HG03460 (cell line): ENCODE data around the gene GNG8.
"Not testable (repeated sequence)": the region's sequence is repeated elsewhere in the genome, so short reads cannot be mapped to it uniquely, and the experiment has no call there.

Experiments
- ATAC-seq: cut with Tn5 transposase; IDR thresholded peaks from one replicate; pipeline ENCODE4 v1.9.1; 2021; ENCODE audit not compliant: unreplicated experiment

The GNG8 gene

GRCh38 chr19:46648060-46648960 is 12.3 kb upstream of the GNG8 start:
- ATAC-seq = no peak

DNA sequence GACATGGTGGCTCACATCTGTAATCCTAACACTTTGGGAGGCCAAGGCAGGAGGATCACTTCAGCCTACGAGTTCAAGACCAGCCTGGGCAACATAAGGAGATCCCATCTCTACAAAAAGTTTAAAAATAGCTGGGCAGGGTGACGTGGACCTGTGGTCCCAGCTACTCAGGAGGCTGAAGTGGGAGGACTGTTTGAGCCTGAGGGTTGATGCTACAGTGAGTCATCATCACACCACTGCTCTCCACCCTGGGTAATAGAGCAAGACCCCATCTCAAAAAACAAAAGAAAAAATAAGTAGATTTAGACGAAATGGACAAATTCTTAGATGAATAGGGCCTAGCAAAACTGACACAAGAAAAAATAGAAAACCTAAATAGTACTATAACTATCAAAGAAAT is 10.4 kb upstream of the GNG8 start:
- no peak for ATAC-seq

GRCh38 chr19:46644720-46645119 is 8.7 kb upstream of the GNG8 start:
- ATAC-seq = no peak

DNA sequence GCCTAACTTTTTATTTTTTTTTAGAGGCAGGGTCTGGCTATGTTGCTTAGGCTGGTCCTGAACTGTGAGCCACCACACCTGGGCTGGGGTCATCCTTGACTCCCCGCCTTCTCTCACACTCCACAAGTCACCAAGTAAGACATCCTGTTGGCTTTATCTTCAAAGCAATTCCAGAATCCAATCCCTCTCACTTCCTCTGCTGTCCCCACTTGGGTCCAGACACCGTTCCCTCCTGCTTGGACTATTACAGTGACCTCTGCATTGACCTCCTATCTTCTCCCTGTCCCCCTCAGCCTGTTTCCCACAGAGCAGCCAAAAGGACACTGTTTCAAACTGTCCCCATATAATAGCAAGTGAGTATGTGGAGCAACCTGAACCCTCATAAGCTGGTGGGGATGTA is 4.7 kb upstream of the GNG8 start:
- no peak for ATAC-seq

DNA sequence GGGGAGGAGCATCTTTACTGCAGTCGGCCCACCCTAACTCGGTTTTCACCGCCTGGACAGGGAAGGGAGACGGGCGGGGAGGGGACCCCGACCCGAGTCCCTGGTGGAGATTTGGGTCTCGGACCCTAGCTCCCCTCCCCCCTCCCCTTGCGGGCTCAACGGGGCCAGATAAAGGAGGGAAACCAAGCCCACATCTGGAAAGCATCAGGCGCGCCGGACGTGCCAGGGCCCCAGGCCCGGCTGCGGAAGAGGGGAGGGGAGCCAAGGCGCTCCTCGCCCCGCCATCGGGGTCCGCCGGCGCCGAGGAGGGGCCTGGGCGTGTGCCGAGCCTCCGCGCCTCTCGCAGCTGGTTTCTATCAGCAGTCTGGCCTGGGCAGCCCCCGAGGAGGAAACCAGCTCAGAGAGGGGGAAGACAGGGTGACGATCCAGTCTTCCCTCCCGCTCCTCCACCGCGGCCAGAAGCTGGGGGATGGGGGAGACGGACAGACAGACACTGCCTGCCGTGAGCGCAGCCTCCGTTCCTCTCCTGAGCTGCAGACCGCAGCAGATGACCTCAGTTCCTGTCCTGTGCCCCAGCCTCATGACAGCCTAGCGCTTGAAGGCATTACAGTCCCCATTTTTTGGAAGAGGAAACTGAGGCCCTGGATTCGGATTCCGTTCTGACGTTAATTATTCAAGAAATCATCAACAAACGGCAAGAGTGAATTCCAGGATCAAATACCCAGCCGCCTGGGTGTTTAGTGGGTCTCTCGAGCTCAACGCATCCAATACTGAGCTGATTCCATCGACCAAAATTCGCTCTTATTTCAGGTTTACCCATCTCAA is 3.6 kb upstream of the GNG8 start:
- no peak for ATAC-seq

DNA sequence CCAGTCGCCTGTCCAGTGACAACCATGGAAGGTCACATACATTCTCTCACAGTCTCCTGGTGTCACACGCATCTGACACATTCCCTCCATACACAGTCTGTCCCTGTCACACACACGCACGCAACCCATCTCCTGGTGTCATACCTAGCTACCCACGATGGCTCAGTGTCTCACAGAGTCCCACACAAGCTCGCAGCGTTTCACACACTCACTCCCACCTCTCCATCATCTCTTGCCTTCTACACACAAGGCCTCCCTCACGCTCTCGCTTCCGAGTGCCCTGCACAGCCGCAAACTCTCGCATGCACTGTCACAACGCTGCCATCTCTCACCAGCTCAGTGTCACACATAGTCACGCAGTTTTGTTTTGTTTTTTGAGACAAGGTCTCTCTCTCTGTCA is 1.2 kb upstream of the GNG8 start:
- ATAC-seq = no peak

DNA sequence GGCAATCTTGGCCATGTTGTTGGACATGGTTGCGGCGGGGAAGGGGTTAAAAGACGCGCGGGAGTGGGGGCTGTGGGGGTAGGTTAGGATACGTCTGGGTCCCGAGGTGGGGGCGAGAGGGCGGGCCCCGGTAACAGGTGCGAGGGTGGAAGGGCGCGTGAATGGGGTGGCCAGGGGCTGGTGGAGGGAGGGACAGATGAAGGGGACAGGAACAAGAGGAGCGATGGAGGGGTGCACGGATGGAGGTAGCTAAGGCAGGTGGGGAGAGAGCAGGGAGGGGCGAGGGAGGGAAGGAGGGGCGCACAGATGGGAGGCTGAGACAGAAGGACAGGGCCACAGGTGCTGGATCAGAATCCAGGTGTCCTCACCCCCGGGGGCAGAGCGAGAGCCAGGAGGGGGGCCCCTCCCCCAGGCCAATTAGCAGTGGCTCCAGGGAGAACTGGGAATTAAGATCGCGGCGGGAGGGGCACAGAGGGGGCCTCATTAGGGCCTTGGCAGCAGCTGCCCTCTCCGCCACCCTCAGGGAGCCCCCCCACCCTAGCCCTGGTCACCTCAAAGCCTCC is 1.3 kb downstream of the GNG8 start:
- ATAC-seq = no peak

GRCh38 chr19:46634045-46634655 is 1.9 kb downstream of the GNG8 start:
- ATAC-seq = peak; percentile 53

DNA sequence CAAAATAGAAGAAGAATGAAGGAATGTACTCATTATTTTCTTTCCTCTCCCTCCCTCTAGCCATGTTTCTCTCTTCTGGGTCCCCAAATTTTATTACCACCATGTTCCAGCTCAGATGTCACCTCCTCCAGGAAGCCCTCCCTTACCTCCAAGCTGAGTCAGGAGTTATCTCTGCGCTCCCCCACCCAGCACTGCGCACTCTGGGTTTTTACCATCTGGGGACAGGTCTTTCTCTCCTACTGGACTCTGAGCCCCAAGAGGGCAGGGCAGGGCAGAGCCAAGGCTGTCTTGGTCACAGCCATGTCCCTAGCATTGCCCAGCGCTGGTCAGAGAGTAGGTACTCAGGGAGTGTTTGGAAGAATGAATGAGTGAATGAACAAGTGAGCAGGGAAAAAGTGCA is 2.9 kb downstream of the GNG8 start:
- no peak for ATAC-seq

GRCh38 chr19:46631481-46631880 is 4.5 kb downstream of the GNG8 start:
- ATAC-seq = no peak

DNA sequence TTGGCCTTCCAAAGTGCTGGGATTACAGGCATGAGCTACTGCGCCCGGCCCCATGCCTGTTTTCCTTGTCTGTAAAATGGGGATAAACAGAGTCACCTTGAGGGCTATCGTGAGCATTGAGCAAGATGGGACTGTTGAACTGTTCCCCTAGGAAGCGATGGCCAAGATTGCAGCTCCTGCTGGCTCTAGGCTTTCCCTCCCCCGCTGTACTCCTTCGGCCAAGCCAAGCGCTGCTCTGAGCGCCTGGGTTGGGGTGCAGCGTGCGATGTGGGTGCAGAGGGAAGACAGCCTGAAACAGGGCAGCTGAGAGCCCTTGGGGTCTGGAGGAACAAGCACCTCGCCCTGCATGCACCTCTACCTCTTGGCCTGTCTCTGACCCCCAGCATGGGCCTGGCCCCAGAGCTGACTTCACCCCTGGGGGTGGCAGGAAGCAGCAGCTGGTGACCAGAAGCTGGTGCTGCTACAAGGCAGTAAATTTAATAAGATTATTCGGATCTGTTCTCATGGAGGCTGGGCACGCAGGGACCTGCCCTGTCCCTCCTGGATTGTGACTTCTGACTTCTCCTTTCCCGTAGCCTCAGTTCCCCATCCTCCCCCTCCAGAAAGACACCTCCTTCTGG is 5.3 kb downstream of the GNG8 start:
- no peak for ATAC-seq

DNA sequence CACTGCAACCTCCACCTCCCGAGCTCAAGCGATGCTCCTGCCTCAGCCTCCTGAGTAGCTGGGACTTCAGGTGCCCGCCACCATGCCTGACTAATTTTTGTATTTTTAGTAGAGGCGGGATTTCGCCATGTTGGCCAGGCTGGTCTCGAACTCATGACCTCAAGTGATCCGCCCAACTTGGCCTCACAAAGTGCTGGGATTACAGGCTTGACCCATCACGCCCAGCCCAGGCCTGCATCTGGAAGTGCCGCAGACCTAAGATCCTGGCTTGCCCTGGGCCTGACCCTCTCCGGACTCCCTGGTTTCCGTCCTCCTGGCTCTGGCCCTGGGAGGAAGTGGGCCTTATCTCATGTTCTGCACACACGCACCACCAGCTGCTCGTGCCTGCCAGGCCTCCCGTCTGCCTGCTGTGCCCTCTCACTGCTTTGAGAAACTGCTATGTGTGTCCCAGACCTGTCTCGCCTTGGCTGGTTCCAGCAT is 6.4 kb downstream of the GNG8 start:
- ATAC-seq = no peak

DNA sequence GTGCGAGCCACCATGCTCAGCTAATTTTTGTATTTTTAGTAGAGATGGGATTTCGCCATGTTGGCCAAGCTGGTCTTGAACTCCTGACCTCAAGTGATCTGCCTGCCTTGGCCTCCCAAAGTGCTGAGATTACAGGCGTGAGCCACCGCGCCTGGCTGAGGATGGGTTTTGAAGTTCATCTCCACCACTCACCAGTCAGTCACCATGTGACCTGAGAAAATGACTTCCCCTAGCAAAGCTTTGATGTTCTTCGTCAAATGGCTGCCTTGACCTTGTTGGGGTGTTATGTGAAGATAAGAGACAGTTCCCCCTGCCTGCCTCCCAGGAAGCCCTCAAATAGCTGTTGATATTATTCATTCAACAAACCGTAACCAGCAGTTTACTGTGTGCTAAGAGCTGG is 7.0 kb downstream of the GNG8 start:
- not testable (repeated sequence) for ATAC-seq

GRCh38 chr19:46626446-46626845 is 9.6 kb downstream of the GNG8 start:
- ATAC-seq = no peak

DNA sequence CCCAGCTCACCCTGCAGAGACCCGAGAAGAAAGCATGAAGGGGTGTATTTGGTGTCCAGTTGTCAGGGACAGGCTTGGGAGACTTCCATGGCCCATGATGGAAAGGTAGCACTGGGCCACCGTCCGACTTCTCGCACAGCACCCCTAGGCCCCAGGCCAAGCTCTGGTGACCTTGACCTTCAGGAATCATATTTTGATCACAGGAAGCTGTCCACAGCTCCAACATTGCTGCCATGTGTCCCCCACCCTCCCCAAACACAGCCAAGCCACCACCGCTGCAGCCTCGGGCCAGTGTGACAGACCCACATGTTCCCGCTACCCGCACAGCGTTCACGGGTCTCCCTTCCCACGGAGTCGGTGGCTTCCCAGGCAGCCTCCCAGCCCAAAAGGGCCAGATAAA is 10.3 kb downstream of the GNG8 start:
- no peak for ATAC-seq

DNA sequence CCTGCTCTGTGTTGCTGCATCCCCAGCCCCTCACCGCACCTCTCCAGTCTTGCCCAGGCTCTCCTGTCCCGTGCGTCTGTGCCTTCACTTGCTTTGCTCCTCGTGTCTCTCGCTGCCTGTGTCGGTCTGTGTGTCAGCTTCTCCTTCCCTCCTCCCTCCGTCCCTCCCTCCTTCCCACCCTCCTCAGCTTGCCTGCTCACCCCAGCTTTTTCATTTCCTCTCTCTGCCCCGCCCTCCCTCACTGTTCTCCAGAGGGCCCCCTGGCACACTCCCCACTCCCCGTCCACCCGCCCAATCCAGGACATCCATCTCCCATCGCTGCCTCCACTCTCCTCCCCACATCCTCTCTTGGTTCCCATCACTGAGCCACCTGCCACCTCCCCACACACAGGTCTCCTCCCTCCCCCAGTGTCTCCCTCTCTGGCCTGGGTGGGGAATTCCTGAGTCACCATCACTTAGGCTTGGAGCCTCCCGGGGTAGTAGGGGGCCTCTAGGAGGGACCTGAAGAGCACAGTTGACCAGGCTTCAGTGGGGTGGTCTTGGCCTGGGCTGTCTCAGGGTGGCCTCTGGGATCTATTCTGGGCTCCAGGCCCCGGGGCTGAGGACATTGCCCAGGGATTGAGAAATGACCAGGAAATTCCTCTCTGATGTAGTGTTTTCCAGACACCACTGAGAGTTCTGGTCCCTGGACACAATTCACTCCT is 10.9 kb downstream of the GNG8 start, which contains the start of gene PTGIR:
Gene PTGIR, minus strand, starts transcription at position 132 of the 704 bp plus-strand sequence. CDS start 864 bp downstream, outside the sequence.
- no peak for ATAC-seq

DNA sequence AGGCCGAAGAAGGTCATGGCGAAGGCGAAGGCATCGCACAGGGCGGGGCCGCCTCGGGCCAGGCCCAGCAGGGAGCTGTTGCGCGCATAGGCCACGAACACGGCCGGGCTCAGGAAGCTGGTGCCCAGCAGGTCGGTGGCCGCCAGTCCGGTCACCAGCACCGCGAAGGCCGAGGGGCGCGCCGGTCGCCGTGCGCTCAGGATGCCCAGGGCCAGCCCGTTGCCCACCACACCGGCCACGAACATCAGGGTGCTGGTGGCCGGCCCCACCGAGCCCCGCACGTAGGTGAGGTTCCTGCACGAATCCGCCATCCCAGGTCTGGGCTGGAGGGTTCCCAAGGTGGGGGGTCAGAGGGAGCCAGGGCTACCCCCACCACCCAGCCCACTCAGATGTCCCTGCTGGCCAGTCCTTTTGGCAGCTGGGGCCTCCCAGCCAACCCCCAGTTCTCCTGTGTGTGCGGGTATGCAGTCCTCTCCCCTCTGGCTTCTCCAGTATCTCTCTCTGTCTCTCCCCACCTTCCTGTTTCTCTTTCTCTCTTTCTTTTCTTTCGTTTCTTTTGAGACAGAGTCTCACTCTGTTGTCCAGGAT is 12.0 kb downstream of the GNG8 start:
- ATAC-seq = no peak

- ATAC-seq = no peak
These were observed 13.9 kb downstream of the GNG8 start for GRCh38 chr19:46622118-46622446.

DNA sequence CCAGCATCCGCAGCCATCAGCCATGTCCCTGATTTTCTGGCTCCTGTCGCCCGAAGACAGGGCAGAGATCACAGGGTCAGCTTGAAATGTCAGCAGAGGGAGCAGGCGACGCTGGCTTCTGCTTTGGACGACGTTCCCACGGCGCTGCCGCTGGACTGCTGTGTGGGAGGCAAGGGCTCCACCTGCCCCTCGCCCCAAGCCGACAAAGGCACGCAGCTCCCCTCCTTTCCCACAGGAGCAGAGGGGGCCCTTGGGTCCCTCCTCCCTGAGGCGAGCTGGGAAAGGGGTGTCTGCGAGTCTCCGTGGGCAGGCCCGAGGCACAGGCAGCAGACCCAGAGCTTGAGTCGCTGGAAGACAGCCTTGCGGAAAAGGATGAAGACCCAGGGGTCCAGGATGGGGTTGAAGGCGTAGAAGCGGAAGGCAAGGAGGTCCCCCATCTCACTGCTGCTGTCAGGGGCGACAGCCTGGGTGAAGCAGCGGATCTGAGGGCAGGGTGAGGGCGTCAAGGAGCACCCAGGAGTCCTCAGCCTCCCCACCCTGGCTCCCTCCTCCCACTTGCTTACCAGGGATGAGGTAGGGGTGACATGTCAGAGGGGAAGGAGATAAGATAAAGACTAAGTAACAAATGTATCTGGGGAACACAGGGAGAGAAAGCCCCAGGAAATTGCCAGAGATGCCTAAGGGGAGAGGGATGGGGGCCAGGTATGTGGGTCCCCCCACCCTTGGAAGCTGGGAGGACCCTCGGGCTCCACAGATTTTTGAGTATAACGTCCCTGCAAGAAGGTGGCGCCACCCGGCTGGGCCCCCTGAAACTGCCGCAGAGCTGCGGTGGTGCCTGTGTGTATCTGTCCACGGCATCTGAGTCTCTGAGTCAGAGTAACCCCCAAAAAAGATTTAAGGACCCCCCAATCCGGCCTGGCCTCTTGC is 14.5 kb downstream of the GNG8 start:
- no peak for ATAC-seq
